8988T (cell line): Measurements from ENCODE around the gene PPP1CA.
"Not testable (repeated sequence)": the region's sequence is repeated elsewhere in the genome, so short reads cannot be mapped to it uniquely, and the experiment has no call there.

Source experiments
- DNase-seq: peaks from one replicate; pipeline ENCODE4 v3.0.0; 2011

PPP1CA gene

DNA sequence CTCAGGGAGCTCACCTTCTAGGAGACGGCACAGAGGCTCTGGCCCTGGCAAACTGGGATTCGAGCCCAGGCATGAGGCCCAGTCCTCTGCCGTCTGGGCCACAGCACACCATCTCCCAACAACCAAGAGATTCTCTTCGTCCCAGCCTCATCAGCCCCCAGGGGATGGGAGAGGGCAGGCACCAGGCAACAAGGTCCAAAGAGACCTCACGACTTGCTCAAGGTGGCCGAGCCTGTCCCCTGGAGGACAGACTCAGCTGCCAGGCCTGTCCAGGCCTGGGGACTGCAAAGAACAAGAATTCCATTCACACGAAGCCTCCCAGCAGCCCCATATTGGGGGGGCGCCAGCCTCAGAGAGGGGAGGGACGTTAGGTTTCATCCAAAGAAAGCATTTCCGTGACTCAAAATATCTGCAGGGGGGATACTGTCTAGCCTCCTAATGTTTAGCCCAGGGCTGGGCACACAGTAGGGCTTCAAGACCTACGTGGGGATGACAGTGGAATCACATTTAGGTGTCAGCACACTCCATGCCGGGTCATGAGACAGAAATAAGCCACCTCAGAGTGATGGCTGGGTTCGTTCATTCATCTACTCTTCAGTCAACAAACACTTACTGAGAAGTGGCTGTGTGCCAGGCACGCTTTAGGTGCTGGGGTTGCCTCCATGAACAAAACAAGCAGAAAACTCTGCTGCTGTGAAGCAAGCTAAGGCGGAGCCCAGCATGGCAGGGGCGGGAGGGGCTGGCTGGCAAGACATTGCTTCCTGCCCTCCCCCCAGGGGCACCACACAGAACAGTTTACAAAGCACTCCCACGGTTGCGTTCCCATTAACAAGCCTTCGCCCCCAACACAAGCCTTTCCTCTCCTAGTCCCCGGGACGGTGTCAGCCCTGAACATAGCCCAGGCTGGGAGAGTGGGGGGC lies 15.0 kb upstream of the PPP1CA start:
- no peak for DNase-seq

- no peak for DNase-seq
Measured at GRCh38 chr11:67415501-67416304, 14.0 kb upstream of the PPP1CA start, which contains the start of gene CARNS1. CARNS1 (plus strand) TSS chr11:67415678; CDS start chr11:67416200, 522 bp downstream.

- no peak for DNase-seq
Measured at GRCh38 chr11:67413266-67413849, 11.7 kb upstream of the PPP1CA start.

GRCh38 chr11:67412495-67413179 lies 11.0 kb upstream of the PPP1CA start:
- DNase-seq: no peak

- DNase-seq: no peak
Measured at GRCh38 chr11:67411785-67412152, 10.1 kb upstream of the PPP1CA start.

- DNase-seq: no peak
Measured at GRCh38 chr11:67410984-67411784, 9.5 kb upstream of the PPP1CA start.

DNA sequence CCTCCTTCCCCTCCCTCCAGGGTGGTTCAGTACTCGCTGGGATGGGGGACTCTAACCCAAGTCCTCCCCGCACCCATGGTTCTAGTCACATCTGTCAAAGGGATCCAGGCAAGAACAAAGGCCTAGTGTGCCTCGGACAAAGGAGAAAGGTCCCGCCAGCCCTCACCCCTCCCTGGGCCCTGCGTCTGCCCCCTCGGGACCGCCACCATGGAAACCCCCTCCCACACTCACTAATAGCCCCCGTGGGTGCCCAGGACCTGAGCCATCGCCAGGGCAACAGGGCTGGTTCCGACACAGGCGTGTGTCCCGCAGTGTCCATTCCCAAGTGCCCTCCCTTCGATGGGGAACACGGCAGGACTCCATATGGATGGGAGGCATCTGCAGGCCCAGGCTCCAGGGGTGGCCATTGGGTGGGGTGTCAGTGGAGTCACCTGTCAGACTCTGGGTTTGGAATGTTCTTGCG lies 8.7 kb upstream of the PPP1CA start:
- DNase-seq: no peak

DNA sequence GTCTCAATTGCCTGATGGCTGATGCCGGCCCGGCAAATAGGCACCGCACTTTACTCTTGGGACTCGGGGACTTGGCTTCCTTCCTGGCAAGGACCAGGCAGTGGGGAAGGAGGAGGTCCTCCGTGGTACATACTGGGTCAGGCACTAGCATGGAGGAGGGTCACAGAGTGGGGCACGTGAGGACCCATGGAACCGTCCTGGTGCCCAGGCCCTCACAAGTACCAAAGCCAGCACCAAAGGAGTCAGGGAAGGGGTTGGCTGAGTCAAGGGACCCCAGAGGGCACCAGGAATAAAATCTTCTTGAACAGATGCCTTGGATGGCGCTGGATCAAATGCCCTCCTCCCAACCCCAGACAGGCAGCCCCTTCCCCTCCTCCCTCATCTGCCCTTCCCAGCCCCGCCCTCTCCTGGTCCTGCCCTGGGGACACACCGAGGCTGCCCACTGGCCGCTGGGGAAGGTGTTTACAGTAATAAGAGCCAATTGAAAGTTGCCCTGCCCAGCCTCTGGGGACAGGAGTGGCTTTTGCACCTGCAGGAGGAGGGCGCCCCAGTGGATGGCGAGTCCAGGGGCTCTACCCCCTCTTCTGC lies 8.2 kb upstream of the PPP1CA start:
- no peak for DNase-seq

- DNase-seq: no peak
Measured at GRCh38 chr11:67409261-67409666, 7.6 kb upstream of the PPP1CA start.

- no peak for DNase-seq
Measured at GRCh38 chr11:67408437-67409200, 7.0 kb upstream of the PPP1CA start.

DNA sequence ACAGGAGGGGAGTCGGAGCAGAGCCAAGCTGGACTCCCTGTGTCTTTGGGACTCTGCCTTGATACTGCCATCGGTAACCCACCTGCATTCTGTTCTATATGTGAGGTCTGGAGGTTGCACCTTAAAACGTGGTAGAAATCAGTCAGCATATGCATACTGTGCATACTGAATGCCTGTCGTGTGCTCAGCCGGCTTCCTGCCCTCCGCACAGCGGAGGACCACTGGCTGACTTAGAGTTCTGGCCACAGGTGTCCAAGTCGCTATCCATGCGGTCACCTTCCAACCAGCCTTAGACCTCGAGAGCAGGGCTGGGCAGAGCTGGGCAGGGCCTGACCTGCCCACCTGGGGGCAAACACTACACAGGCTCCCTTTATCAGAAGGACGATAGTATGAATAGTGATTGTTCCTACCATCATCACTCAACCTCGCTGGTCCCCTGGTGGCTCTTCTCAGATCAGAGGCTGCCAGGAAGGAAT lies 6.1 kb upstream of the PPP1CA start:
- no peak for DNase-seq

DNA sequence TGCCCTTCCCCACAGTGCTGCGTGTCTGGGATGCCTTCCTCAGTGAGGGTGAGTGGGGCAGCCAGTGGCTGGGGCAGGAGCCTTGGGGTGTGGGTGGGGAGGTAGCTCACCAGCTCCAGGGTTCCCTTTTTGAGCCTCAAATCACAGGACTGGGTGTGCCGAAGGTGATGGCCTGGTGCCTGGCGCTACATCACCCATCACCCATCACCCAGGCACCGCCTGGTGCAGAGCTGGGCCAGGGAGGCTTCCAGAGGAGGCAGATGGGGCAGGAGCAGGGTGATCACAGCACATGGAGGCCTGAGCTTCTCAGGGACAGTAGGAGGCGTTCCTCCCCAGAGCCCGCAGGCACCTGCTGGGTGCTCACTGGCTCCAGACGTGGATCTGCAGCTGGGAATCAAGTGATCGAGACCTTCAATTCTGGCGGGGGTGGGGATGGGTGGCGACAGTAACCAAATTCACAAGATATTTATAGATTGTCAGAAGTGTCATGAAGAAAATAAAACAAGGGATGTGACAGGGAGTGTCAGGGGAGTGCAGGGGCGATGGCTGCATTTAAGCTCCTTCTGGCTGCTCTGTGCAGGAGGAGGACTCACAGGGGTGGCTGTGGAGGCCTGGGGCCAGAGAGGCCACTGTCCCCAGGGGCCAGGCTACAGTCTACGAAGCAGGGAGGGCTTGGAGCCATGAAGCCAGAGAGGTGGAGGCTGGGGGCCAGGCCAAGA lies 5.5 kb upstream of the PPP1CA start:
- peak; percentile 89 for DNase-seq

GRCh38 chr11:67406420-67406968 lies 4.8 kb upstream of the PPP1CA start:
- DNase-seq: no peak

DNA sequence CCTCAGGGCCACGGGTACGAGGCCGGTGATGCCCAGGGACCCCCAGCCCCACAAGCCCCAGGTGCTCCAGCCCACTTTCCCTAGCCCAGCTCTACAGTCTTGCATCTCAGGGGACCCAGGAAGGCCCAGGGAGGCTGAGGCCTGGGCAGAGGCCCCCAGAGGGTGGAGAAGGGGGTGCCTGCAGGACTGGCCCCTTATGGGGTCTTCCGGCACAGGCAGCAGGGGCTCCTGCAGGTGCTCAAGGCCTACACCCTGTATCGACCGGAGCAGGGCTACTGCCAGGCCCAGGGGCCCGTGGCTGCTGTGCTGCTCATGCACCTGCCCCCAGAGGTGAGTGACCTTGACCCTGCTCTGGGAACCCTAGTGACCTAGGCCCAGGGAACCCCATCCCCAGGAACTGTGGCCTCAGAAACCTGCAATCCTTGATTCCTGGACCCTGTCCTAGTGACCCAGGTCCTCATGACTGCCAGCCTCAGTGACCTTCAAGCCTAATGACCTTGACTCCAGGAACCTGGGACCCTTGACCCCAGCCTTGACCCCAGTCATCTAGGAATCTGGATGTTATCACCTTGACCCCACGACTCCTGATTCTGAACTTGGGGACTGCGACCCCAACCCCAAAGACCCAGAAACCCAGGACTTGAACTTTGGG lies 4.2 kb upstream of the PPP1CA start:
- DNase-seq: no peak

DNA sequence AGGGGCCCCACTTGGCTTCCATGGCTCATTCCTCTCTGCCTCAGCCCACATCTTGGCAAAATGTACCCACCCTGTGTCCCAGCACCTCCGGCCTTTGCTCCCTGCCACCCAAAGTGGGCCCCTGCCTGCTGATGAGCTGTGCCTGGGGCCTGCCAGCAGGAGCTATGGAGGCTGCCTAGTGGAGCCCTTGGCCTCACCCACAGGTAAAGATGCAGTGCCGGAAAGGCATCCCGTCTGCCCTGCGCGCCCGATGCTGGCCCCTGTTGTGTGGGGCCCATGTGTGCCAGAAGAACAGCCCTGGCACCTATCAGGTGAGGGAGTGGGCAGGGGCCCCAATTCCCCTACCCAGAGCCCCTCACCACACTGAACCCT lies 3.5 kb upstream of the PPP1CA start:
- DNase-seq: no peak

DNA sequence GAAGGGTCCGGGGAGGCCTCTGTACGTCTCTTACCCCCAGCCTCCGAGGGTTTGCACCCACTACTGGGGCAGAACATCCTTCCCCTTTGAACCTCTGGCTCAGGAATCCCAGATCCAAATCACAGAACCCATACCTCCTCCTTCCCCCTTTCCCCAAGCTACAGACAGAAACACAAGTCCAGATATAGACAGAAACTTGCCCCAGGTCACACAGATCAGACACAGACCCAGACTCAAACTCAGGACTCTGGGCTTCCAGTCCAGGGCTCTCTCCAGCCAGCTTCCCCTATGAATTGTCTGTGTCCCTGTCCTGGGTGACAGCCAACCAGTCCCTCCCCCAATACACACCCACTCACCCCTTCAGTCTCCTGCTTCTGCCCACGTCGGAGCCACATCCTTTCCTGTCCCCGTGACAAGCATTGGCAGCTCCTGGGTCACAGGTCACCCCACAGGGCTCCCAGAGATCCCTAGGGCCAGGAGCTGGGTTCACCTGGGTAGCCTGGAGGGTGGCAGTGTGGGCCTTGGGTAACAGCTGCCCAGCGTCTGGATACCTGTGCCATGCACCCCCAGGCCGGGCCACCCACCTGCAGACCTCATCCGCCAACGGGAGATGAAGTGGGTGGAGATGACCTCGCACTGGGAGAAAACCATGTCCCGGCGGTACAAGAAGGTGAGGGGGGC lies 3.0 kb upstream of the PPP1CA start:
- no peak for DNase-seq

DNA sequence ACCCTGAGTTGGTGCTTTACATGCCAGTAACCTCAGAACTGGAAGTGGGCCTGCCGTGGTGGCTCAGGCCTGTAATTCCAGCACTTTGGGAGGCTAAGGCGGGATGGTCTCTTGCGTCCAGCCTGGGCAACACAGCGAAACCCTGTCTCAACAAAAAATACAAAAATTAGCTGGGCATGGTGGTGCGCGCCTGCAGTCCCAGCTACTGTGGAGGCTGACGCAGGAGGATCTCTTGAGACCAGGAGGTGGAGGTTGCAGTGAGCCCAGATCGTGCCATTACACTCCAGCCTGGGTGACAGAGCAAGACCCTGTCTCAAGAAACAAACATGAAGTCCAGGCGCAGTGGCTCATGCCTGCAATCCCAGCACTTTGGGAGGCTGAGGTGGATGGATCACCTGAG lies 1.4 kb upstream of the PPP1CA start:
- not testable (repeated sequence) for DNase-seq

DNA sequence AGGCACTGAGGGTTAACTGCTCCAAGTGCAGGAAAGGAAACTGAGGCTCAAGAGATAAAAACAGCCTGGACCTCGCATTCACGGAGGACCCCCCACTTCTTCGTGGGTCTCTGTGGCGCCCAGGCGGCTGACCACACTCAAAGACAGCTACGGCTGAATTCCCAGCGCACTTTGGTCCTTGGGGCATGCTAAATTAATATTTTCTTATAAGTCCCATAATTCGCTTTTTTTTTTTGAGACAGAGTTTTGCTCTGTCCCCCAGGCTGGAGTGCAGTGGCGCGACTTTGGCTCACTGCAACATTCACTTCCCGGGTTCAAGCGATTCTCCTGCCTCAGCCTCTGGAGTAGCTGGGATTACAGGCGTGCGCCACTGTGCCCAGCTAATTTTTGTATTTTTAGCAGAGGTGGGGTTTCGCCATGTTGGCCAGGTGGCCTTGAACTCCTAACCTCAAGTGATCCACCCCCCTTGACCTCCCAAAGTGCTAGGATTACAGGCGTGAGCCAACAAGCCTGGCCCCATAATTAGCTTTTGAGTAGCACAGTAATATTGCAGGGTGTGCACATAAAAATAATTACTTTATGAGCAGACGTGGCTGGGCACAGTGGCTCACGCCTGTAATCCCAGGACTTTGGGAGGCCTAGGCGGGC lies 658 bp upstream of the PPP1CA start:
- DNase-seq: not testable (repeated sequence)
